Measurements from ENCODE around the gene MED25. TPM values are rescaled to one million over a fixed set of nuclear protein-coding genes. Genes with fewer than 3 reads are reported as not detected.

The MED25 gene
- total and polyA plus RNA-seq, 9 donors: 30.3 to 89.9 (median 67.4) TPM

DNA sequence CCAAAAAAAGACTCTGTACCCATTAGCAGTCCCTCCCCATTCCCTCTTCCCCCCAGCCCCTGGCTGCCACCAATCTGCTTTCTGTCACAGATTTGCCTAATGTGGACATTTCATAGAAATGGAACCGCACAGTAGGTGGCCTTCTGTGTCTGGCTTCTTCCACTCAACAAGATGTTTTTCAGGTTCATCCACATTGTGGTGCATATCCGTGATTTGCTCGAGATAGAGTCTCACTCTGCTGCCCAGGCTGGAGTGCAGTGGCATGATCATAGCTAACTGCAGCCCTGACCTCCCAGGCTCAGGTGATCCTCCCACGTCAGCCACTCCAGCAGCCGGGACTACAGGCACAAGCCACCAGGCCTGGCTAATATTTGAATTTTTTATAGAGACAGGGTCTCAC lies 30.3 kb upstream of the MED25 start:
- Histone ChIP-seq H3K36me3 (no peaks in the 10 kb centered on the region), H3K27ac (no peak overlapping the region), H3K9me3 (no peaks in the 10 kb centered on the region), H3K4me3 (no peak overlapping the region), H3K4me1 (ENCODE audit: insufficient read depth) (peaks cover 13% of the 10 kb centered on the region), H3K27me3 (no peaks in the 10 kb centered on the region)
- intact Hi-C loops (cut with DNase I): no loop called here
- DNase-seq: no peak
- 76 to 92% (median 77%) methylated on average over 5 of the region's 5 CpGs for WGBS, 3 donors
- TF ChIP-seq, protein P1, sequence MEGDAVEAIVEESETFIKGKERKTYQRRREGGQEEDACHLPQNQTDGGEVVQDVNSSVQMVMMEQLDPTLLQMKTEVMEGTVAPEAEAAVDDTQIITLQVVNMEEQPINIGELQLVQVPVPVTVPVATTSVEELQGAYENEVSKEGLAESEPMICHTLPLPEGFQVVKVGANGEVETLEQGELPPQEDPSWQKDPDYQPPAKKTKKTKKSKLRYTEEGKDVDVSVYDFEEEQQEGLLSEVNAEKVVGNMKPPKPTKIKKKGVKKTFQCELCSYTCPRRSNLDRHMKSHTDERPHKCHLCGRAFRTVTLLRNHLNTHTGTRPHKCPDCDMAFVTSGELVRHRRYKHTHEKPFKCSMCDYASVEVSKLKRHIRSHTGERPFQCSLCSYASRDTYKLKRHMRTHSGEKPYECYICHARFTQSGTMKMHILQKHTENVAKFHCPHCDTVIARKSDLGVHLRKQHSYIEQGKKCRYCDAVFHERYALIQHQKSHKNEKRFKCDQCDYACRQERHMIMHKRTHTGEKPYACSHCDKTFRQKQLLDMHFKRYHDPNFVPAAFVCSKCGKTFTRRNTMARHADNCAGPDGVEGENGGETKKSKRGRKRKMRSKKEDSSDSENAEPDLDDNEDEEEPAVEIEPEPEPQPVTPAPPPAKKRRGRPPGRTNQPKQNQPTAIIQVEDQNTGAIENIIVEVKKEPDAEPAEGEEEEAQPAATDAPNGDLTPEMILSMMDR (IDR thresholded peaks at IDR 0.05): no peak
- TF ChIP-seq POLR2A (IDR thresholded peaks at IDR 0.05) (no peak), EP300 (IDR thresholded peaks at IDR 0.05) (no peak)

DNA sequence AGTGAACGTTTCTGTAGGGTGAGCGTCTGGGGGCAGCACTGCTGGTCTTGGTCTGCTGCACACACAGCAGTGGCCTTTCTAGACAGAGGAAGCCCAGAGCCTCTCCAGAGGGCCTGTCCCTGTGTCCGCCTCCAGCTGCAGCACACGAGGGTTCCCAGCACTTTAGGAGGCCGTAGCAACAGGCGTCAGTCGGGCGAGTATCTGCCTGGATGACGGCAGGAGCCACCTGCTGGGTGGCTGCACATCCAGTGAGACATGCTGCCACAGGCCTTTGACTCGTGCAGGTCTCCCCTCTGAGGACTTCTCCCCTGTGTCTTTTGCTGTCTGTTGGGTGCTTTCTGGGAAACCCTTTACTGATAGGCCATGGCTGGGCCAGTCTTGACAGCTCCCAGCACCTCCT lies 29.2 kb upstream of the MED25 start:
- 85 to 92% (median 90%) methylated on average over 9 to 10 of the region's 10 CpGs for WGBS, 3 donors

DNA sequence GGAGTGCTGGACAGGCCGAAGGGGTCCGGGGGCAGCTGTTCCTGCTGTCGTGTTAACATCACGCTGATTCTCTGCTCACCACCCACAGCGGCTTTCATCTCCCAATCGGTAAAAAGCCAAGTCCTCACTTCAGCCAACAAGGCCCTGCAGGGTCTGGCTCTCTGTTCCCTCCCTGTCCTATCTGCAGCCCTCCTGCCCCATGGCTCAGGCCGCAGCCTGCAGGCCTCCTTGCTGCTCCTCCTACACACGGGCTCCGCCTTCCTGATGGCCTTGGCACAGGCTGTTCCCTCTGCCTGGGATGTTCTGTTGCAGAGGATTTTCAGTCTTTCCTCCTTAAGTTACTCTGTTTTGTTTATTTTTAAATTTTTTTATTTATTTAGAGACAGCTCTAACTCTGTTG lies 27.2 kb upstream of the MED25 start:
- Histone ChIP-seq H3K4me3 (no peak overlapping the region), H3K36me3 (no peaks in the 10 kb centered on the region), H3K27ac (peak overlapping the region; percentile 16 to 68), H3K4me1 (ENCODE audit: insufficient read depth) (peaks cover 13% of the 10 kb centered on the region), H3K27me3 (no peaks in the 10 kb centered on the region), H3K9me3 (no peaks in the 10 kb centered on the region)
- intact Hi-C loops (cut with DNase I): no loop called here
- no peak for TF ChIP-seq EP300 (IDR thresholded peaks at IDR 0.05)
- no peak for TF ChIP-seq POLR2A (IDR thresholded peaks at IDR 0.05)
- TF ChIP-seq, protein P1 (IDR thresholded peaks at IDR 0.05): no peak
- peak; percentile 84 to 93 (median 88) for DNase-seq
- WGBS, 3 donors: 6 to 14% (median 14%) methylated on average over 9 of the region's 9 CpGs

More for the DNA sequence above, 29.2 kb upstream of the MED25 start:
- peaks cover 13% of the 10 kb centered on the region for H3K4me1 ChIP-seq (ENCODE audit: insufficient read depth)
- H3K4me3 ChIP-seq: no peak overlapping the region
- TF ChIP-seq, protein P1 (IDR thresholded peaks at IDR 0.05): no peak
- TF ChIP-seq POLR2A (IDR thresholded peaks at IDR 0.05) (no peak), EP300 (IDR thresholded peaks at IDR 0.05) (no peak)
- intact Hi-C loops (cut with DNase I): no loop called here
- H3K27me3 ChIP-seq: no peaks in the 10 kb centered on the region
- DNase-seq: no peak
- H3K36me3 ChIP-seq: no peaks in the 10 kb centered on the region
- H3K27ac ChIP-seq: no peak overlapping the region
- no peaks in the 10 kb centered on the region for H3K9me3 ChIP-seq

DNA sequence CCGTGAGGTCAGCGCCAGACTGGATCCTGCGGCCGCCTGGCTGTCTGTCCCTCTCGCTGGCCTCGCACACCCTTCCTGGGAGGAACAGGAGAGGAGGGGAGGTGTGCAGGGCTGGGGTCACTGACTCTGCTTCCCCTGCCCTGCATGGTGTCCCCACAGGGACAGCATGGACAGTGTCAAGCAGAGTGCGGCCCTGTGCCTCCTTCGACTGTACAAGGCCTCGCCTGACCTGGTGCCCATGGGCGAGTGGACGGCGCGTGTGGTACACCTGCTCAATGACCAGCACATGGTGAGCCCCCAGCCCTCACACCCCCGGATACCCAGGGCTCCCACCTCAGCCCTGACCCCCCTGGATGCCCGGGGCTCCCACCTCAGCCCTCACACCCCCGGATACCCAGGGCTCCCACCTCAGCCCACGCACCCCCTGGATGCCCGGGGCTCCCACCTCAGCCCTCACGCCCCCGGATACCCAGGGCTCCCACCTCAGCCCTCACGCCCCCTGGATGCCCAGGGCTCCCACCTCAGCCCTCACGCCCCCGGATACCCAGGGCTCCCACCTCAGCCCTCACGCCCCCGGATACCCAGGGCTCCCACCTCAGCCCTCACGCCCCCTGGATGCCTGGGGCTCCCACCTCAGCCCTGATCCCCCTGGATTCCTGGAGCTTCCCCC lies 26.2 kb upstream of the MED25 start:
- Histone ChIP-seq H3K9me3 (no peaks in the 10 kb centered on the region), H3K36me3 (no peaks in the 10 kb centered on the region), H3K4me1 (ENCODE audit: insufficient read depth) (peaks cover 13% of the 10 kb centered on the region), H3K27ac (peak overlapping the region in 1 of 2 donors; percentile 68), H3K27me3 (no peaks in the 10 kb centered on the region), H3K4me3 (no peak overlapping the region)
- DNase-seq: peak in 1 of 5 donors; percentile 50
- WGBS, 3 donors: 87 to 90% (median 87%) methylated on average over 20 to 26 of the region's 26 CpGs
- no peak for TF ChIP-seq EP300 (IDR thresholded peaks at IDR 0.05)
- TF ChIP-seq, protein P1 (IDR thresholded peaks at IDR 0.05): no peak
- TF ChIP-seq POLR2A (IDR thresholded peaks at IDR 0.05): no peak
- intact Hi-C loops (cut with DNase I): no loop called here
